ENCODE measurements around the gene PPP1R12A. TPM values are rescaled to one million over a fixed set of nuclear protein-coding genes. Genes with fewer than 3 reads are reported as not detected.

PPP1R12A gene
- total RNA-seq, 4 donors from 2014 or later: 39.0 to 88.6 (median 47.5) TPM

- H3K9me3 ChIP-seq: no peaks in the 10 kb centered on the region
- no peak overlapping the region for H3K27ac ChIP-seq
- TF ChIP-seq, protein P1, sequence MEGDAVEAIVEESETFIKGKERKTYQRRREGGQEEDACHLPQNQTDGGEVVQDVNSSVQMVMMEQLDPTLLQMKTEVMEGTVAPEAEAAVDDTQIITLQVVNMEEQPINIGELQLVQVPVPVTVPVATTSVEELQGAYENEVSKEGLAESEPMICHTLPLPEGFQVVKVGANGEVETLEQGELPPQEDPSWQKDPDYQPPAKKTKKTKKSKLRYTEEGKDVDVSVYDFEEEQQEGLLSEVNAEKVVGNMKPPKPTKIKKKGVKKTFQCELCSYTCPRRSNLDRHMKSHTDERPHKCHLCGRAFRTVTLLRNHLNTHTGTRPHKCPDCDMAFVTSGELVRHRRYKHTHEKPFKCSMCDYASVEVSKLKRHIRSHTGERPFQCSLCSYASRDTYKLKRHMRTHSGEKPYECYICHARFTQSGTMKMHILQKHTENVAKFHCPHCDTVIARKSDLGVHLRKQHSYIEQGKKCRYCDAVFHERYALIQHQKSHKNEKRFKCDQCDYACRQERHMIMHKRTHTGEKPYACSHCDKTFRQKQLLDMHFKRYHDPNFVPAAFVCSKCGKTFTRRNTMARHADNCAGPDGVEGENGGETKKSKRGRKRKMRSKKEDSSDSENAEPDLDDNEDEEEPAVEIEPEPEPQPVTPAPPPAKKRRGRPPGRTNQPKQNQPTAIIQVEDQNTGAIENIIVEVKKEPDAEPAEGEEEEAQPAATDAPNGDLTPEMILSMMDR (IDR thresholded peaks at IDR 0.05): no peak
- TF ChIP-seq EP300 (IDR thresholded peaks at IDR 0.05) (no peak), POLR2A (IDR thresholded peaks at IDR 0.05) (no peak), POLR2AphosphoS5 (IDR thresholded peaks at IDR 0.05) (no peak)
- H3K36me3 ChIP-seq: no peaks in the 10 kb centered on the region
- no peak for DNase-seq (ENCODE audit: low spot score in 2 of 2)
- H3K4me1 ChIP-seq: no peaks in the 10 kb centered on the region
- no peaks in the 10 kb centered on the region for H3K27me3 ChIP-seq
- H3K4me3 ChIP-seq: no peak overlapping the region
Observed at GRCh38 chr12:79747274-79747673, 187.6 kb downstream of the PPP1R12A start.

DNA sequence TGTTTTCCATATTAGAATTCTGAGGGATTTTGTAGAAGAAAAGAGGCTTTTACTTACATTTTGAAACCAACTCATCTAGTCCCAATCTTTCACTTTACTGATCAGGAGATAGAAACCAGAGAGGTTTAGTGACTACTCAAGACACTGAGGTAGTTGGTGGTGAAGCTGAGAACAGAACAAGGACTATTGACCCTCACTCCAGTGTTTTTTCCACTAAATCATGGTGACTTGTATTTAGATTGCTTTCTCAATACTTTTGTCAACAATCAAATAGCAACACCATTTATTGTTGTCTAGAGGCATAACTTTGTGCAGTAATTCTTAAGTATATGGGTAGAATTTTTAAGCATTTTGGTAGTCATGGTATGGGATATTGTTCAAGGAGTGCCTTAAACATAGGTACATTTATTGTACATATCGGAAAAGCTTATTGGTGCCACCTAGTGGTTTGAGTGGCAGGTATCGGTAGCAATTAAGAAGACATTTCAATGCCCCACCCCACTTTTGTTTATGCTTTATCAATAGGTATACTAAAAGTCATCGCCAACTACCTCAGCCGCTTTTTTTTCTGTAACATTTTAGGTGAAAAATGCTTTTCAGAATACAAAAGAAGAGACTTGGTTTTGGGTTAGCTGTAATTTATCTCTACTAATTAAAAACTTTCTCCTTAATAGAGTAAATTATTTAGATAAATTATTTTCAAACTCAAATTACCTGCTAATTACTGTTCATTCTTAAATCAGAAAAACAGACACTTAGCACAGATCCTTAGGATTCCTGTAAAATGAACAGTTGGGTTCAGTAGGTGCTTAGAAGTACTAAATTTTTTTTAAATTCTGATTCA is 196.8 kb downstream of the PPP1R12A start:
- TF ChIP-seq EP300 (IDR thresholded peaks at IDR 0.05): no peak
- no peak for TF ChIP-seq POLR2AphosphoS5 (IDR thresholded peaks at IDR 0.05)
- TF ChIP-seq POLR2A (IDR thresholded peaks at IDR 0.05): no peak
- TF ChIP-seq, protein P1 (IDR thresholded peaks at IDR 0.05): peak; percentile 28 to 58
- Histone ChIP-seq H3K4me3 (no peak overlapping the region), H3K27me3 (no peaks in the 10 kb centered on the region), H3K27ac (no peak overlapping the region), H3K4me1 (no peaks in the 10 kb centered on the region), H3K36me3 (no peaks in the 10 kb centered on the region), H3K9me3 (no peaks in the 10 kb centered on the region)
- WGBS: 19% methylated on average over 4 of the region's 4 CpGs
- DNase-seq (ENCODE audit: low spot score in 2 of 2): no peak

GRCh38 chr12:79732638-79733037 is 202.3 kb downstream of the PPP1R12A start:
- no peaks in the 10 kb centered on the region for H3K9me3 ChIP-seq
- H3K27me3 ChIP-seq: no peaks in the 10 kb centered on the region
- TF ChIP-seq POLR2AphosphoS5 (IDR thresholded peaks at IDR 0.05) (no peak), POLR2A (IDR thresholded peaks at IDR 0.05) (no peak), EP300 (IDR thresholded peaks at IDR 0.05) (no peak)
- TF ChIP-seq, protein P1 (IDR thresholded peaks at IDR 0.05): no peak
- H3K4me1 ChIP-seq: no peaks in the 10 kb centered on the region
- H3K27ac ChIP-seq: no peak overlapping the region
- no peak for DNase-seq (ENCODE audit: low spot score in 2 of 2)
- no peaks in the 10 kb centered on the region for H3K36me3 ChIP-seq
- H3K4me3 ChIP-seq: no peak overlapping the region

DNA sequence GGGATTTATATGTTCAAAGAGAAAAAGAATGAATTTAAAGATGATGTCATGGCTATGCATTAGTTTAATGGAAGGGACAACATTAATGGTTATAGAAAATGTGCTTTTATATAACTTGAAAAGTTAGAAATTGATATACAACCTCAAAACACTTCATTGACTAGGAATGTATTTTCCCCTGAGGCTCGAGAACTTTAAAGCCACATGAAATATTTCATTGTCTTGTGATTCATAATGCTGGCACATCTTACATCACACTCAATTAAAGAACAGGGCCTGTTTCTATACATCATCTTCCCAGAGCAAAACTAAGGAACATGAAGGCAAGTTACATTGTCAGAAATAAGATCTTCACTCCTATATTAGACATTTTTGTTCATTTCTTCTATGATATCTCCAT is 208.9 kb downstream of the PPP1R12A start:
- H3K4me3 ChIP-seq: no peak overlapping the region
- no peaks in the 10 kb centered on the region for H3K27me3 ChIP-seq
- H3K4me1 ChIP-seq: no peaks in the 10 kb centered on the region
- TF ChIP-seq POLR2AphosphoS5 (IDR thresholded peaks at IDR 0.05) (no peak), EP300 (IDR thresholded peaks at IDR 0.05) (no peak), POLR2A (IDR thresholded peaks at IDR 0.05) (no peak)
- TF ChIP-seq, protein P1 (IDR thresholded peaks at IDR 0.05): no peak
- WGBS: 43% methylated on average over 1 of the region's 1 CpG
- H3K27ac ChIP-seq: no peak overlapping the region
- no peaks in the 10 kb centered on the region for H3K36me3 ChIP-seq
- no peaks in the 10 kb centered on the region for H3K9me3 ChIP-seq
- DNase-seq (ENCODE audit: low spot score in 2 of 2): no peak

Other genes starting within 250 kb of the PPP1R12A start
- 100 to 1,000 TPM in 1 of 4 donors, 10 to 100 TPM in 3; 57.5 to 109 (median 63.0) TPM for gene PAWR, start 244.1 kb downstream of the PPP1R12A start, total RNA-seq
- gene OTOGL, start 164.4 kb upstream of the PPP1R12A start, total RNA-seq: 1 to 10 TPM in 1 of 4 donors, under 1 TPM in 3; 0.72 to 1.2 (median 0.88) TPM